Pulmonary artery endothelial cell (primary cell): ENCODE measurements around the gene MORN5. TPM values are rescaled to one million over a fixed set of nuclear protein-coding genes. Genes with fewer than 3 reads are reported as not detected.

ENCODE experiments used
- DNase-seq: peaks from one replicate; pipeline ENCODE4 v3.0.0-alpha.2; 2011; ENCODE audit warnings: low read depth, low spot score
- total RNA-seq: library from RNA; depleted of rRNA; stranded (reverse); fragments of >200 nt; gene quantifications from 2 replicates; pipeline ENCODE4 v1.2.3, GENCODE V29; 2014

MORN5 gene
- total RNA-seq, 1 donor from 2014 or later: not detected

GRCh38 chr9:122214507-122214906 is 54.8 kb downstream of the MORN5 start:
- DNase-seq: no peak

- DNase-seq: no peak
Measured at GRCh38 chr9:122215663-122216062, 56.0 kb downstream of the MORN5 start.

GRCh38 chr9:122216138-122216797 is 56.6 kb downstream of the MORN5 start:
- no peak for DNase-seq

GRCh38 chr9:122216798-122217418 is 57.2 kb downstream of the MORN5 start:
- no peak for DNase-seq

GRCh38 chr9:122217640-122218039 is 57.9 kb downstream of the MORN5 start:
- no peak for DNase-seq

- DNase-seq: no peak
Measured at GRCh38 chr9:122218071-122218934, 58.6 kb downstream of the MORN5 start.

GRCh38 chr9:122218935-122219855 is 59.5 kb downstream of the MORN5 start:
- no peak for DNase-seq

GRCh38 chr9:122219856-122220672 is 60.4 kb downstream of the MORN5 start:
- no peak for DNase-seq

- no peak for DNase-seq
Measured at GRCh38 chr9:122220673-122221182, 61.0 kb downstream of the MORN5 start.

- DNase-seq: no peak
Measured at GRCh38 chr9:122221183-122221811, 61.6 kb downstream of the MORN5 start.

- no peak for DNase-seq
Measured at GRCh38 chr9:122222791-122223190, 63.1 kb downstream of the MORN5 start.

- no peak for DNase-seq
Measured at GRCh38 chr9:122223435-122223834, 63.7 kb downstream of the MORN5 start.

GRCh38 chr9:122225312-122226141 is 65.8 kb downstream of the MORN5 start:
- no peak for DNase-seq

GRCh38 chr9:122226142-122226757 is 66.5 kb downstream of the MORN5 start:
- no peak for DNase-seq

GRCh38 chr9:122226758-122227574 is 67.3 kb downstream of the MORN5 start:
- DNase-seq: no peak

- DNase-seq: no peak
Measured at GRCh38 chr9:122227575-122227900, 67.8 kb downstream of the MORN5 start.

- DNase-seq: no peak
Measured at GRCh38 chr9:122228191-122228567, 68.5 kb downstream of the MORN5 start.
